PC-3 (cell line): ENCODE data around the gene ADGRL3. TPM values are rescaled to one million over a fixed set of nuclear protein-coding genes. Genes with fewer than 3 reads are reported as not detected.

Experiments used
- ATAC-seq: fragments of 200-7000 bp; cut with Tn5 transposase; 2 replicates; pipeline ENCODE4 v1.9.1; 2020; ENCODE audit warnings: mild to moderate bottlenecking, moderate library complexity
- BruUV-seq: library from RNA; stranded (reverse); fragments of 400-500 nt; replicated peaks from 2 replicates; lab custom pipeline; 2021; lab: Mats Ljungman, UMichigan
- CTCF ChIA-PET: fragments of 300-600 bp; sonication (Branson Sonifier 250); formaldehyde crosslinking; loops from one replicate; lab custom pipeline; 2022; ENCODE audit warnings: antibody characterized with exemption; lab: Charles Lee
- POLR2A ChIA-PET: fragments of 300-600 bp; sonication (Branson Sonifier 250); formaldehyde crosslinking; loops from one replicate; lab custom pipeline; 2022; ENCODE audit warnings: antibody characterized with exemption; ENCODE audit not compliant: unreplicated experiment; lab: Charles Lee
- DNase-seq: peaks from one replicate; pipeline ENCODE4 v3.0.0-alpha.2; 2015
- H2AFZ ChIP-seq: fragments of 300-600 bp; sonication (generic); 2 replicates; pipeline ENCODE4 v1.6.0; 2016; ENCODE audit warnings: antibody characterized with exemption, low read length
- H3F3A ChIP-seq: fragments of 300-600 bp; sonication (generic); one replicate; pipeline ENCODE4 v1.6.0; 2017; ENCODE audit warnings: antibody characterized with exemption, low read length, control low read depth, mild to moderate bottlenecking; ENCODE audit not compliant: unreplicated experiment
- H3K27ac ChIP-seq: fragments of 300-600 bp; sonication (generic); 2 replicates; pipeline ENCODE4 v1.5.1; 2016; ENCODE audit warnings: mild to moderate bottlenecking, low read length
- H3K27me3 ChIP-seq: fragments of 300-600 bp; sonication (generic); 2 replicates; pipeline ENCODE4 v1.6.1; 2016; ENCODE audit warnings: low read length, mixed read lengths
- H3K36me3 ChIP-seq: fragments of 300-600 bp; sonication (generic); 2 replicates; pipeline ENCODE4 v1.6.1; 2016; ENCODE audit warnings: low read depth, mixed run types, low read length, mixed read lengths
- H3K4me1 ChIP-seq: fragments of 300-600 bp; sonication (generic); 2 replicates; pipeline ENCODE4 v1.5.1; 2016; ENCODE audit warnings: low read length; ENCODE audit not compliant: insufficient read depth
- H3K4me2 ChIP-seq: fragments of 300-600 bp; sonication (generic); 2 replicates; pipeline ENCODE4 v1.6.0; 2016; ENCODE audit warnings: low read length
- H3K4me3 ChIP-seq: fragments of 300-600 bp; sonication (generic); 2 replicates; pipeline ENCODE4 v1.5.1; 2016; ENCODE audit warnings: mild to moderate bottlenecking, low read length, mixed read lengths
- H3K79me2 ChIP-seq: fragments of 300-600 bp; sonication (generic); 2 replicates; pipeline ENCODE4 v1.6.1; 2017; ENCODE audit warnings: low read length, mixed read lengths
- H3K9ac ChIP-seq: fragments of 300-600 bp; sonication (generic); 2 replicates; pipeline ENCODE4 v1.6.0; 2016; ENCODE audit warnings: mild to moderate bottlenecking, low read length
- H3K9me2 ChIP-seq: fragments of 300-600 bp; sonication (generic); replicated peaks from 2 replicates; pipeline ENCODE4 v1.6.1; 2016; ENCODE audit warnings: mixed run types, low read length, mixed read lengths
- H3K9me3 ChIP-seq: fragments of 300-600 bp; sonication (generic); 2 replicates; pipeline ENCODE4 v1.6.1; 2016; ENCODE audit warnings: low read length, mixed read lengths
- H4K20me1 ChIP-seq: fragments of 300-600 bp; sonication (generic); 2 replicates; pipeline ENCODE4 v1.6.1; 2016; ENCODE audit warnings: low read length, mixed read lengths
- EZH2 ChIP-seq: fragments of 300-600 bp; sonication (generic); IDR thresholded peaks from one replicate; pipeline ENCODE4 v1.6.1; 2017; ENCODE audit warnings: antibody characterized with exemption, mild to moderate bottlenecking, low read length; ENCODE audit not compliant: unreplicated experiment
- EZH2phosphoT487 ChIP-seq: fragments of 300-600 bp; sonication (generic); IDR thresholded peaks from 2 replicates; pipeline ENCODE4 v1.6.1; 2018; ENCODE audit warnings: mild to moderate bottlenecking, antibody characterized with exemption, low read length, borderline replicate concordance
- intact Hi-C: fragments of 100-400 bp; cut with micrococcal nuclease; formaldehyde crosslinking; loops from 2 replicates; pipeline ENCODE4 v1.9.0; 2023
- total RNA-seq: library from RNA; depleted of rRNA; stranded (reverse); fragments of >200 nt; gene quantifications from 2 replicates; pipeline ENCODE4 v1.2.3, GENCODE V29; 2014
- TF ChIP-seq, protein P1 (sequence below): fragments of 300-600 bp; sonication (generic); conservative IDR thresholded peaks from 2 replicates; pipeline ENCODE4 v1.5.1; 2017; ENCODE audit warnings: antibody characterized with exemption, low read depth, mild to moderate bottlenecking, low read length

Gene ADGRL3
- total RNA-seq, 1 experiment from 2014 or later = 0.66 TPM

DNA sequence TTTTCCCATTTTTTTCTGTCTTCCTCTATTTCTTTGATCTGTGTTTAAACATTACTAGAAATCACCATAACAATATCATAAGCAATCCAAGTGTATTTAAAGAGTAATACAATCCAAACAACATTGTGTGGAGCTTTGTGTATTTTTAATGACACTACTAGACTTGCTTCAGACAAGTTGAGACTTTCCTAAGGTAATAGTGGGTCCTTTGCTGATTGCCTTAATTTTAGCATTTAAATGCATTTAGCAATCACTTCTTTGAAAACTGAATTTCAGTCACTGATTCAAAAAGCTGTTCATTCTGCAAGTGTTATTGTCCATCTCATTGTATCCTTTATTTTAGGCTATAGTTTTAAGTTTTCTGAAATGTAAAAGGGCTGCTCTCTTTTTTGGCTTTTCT, 804.8 kb downstream of the ADGRL3 start:
- no peaks in the 10 kb centered on the region for H3F3A ChIP-seq
- H4K20me1 ChIP-seq = no peaks in the 10 kb centered on the region
- DNase-seq (no peak), ATAC-seq (no peak)
- H3K9me2 ChIP-seq = no peaks in the 10 kb centered on the region
- no peak for TF ChIP-seq EZH2
- TF ChIP-seq, protein P1, sequence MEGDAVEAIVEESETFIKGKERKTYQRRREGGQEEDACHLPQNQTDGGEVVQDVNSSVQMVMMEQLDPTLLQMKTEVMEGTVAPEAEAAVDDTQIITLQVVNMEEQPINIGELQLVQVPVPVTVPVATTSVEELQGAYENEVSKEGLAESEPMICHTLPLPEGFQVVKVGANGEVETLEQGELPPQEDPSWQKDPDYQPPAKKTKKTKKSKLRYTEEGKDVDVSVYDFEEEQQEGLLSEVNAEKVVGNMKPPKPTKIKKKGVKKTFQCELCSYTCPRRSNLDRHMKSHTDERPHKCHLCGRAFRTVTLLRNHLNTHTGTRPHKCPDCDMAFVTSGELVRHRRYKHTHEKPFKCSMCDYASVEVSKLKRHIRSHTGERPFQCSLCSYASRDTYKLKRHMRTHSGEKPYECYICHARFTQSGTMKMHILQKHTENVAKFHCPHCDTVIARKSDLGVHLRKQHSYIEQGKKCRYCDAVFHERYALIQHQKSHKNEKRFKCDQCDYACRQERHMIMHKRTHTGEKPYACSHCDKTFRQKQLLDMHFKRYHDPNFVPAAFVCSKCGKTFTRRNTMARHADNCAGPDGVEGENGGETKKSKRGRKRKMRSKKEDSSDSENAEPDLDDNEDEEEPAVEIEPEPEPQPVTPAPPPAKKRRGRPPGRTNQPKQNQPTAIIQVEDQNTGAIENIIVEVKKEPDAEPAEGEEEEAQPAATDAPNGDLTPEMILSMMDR = no peak
- TF ChIP-seq EZH2phosphoT487 = no peak
- no peaks in the 10 kb centered on the region for H3K27me3 ChIP-seq
- BruUV-seq = no TSS peak
- intact Hi-C loops = no loop called here
- no peak overlapping the region for H3K27ac ChIP-seq
- H2AFZ ChIP-seq = 0 out of 2 replicates have a peak overlapping the region, but pooled peaks have one; percentile 16
- H3K4me3 ChIP-seq = no peak overlapping the region
- H3K4me1 ChIP-seq = no peaks in the 10 kb centered on the region
- H3K4me2 ChIP-seq = no peak overlapping the region
- H3K9ac ChIP-seq = no peak overlapping the region
- H3K79me2 ChIP-seq = no peaks in the 10 kb centered on the region
- CTCF ChIA-PET = no interaction called here
- POLR2A ChIA-PET = no interaction called here
- no peaks in the 10 kb centered on the region for H3K36me3 ChIP-seq
- no peaks in the 10 kb centered on the region for H3K9me3 ChIP-seq

DNA sequence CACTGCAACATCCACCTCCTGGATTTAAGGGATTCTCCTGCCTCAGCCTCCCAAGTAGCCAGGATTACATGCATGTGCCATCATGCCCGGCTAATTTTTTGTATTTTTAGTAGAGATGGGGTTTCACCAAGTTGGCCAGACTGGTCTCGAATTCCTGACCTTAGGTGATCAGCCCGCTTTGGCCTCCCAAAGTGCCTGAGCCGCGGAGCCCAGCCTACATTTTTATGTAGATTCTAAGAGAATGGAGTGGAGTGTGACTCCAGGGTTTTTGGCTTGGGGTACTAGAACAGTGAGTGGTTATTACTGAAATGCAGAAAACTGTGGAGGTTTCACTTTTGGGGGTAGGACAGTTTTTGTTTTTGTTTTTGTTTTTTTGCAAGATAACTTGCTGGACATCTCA, 806.0 kb downstream of the ADGRL3 start:
- H3K4me2 ChIP-seq = no peak overlapping the region
- no peaks in the 10 kb centered on the region for H3F3A ChIP-seq
- no peak overlapping the region for H3K9ac ChIP-seq
- no peaks in the 10 kb centered on the region for H3K9me2 ChIP-seq
- H2AFZ ChIP-seq = no peak overlapping the region
- no peak overlapping the region for H3K4me3 ChIP-seq
- no TSS peak for BruUV-seq
- TF ChIP-seq, protein P1 = no peak
- no peak for TF ChIP-seq EZH2
- no peak for TF ChIP-seq EZH2phosphoT487
- ChIA-PET CTCF (no interaction called here), POLR2A (no interaction called here)
- no peaks in the 10 kb centered on the region for H3K27me3 ChIP-seq
- no peak overlapping the region for H3K27ac ChIP-seq
- DNase-seq = no peak
- intact Hi-C loops = no loop called here
- H3K79me2 ChIP-seq = no peaks in the 10 kb centered on the region
- ATAC-seq = no peak
- H4K20me1 ChIP-seq = no peaks in the 10 kb centered on the region
- H3K9me3 ChIP-seq = no peaks in the 10 kb centered on the region
- no peaks in the 10 kb centered on the region for H3K36me3 ChIP-seq
- no peaks in the 10 kb centered on the region for H3K4me1 ChIP-seq

DNA sequence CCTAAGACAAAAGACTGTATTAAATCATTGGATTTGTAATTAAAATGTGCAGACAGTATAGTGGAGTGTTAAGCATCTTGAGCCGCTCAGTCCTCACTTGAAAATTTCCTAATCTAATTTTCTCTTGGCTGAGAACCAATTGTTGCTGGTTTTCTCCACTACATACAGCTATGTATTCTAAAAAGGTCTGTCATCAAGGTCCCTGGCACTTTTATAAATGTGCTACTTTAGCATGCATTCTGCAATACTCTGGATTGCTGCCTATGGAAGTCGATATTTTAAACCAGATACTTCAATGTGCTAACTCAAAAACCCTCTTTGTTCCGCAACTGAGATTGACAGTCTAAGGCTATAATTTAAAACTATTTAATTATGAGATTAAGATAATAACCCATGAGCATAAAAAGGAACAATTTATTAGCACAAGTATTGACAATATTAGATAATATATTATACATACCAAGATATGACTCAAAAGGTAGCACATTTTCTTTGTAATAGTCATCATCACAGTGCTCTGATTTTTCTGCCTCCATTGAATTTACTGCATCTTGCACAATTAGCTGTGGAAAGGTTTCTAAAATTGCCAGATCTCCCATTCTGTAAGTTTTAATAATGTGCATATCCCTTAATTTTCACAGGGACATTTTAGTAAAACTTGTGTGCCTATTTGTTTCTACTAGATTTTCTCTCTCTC, 815.1 kb downstream of the ADGRL3 start:
- no peaks in the 10 kb centered on the region for H3K36me3 ChIP-seq
- peak; percentile 45 for ATAC-seq
- H3K27me3 ChIP-seq = no peaks in the 10 kb centered on the region
- H3F3A ChIP-seq = no peaks in the 10 kb centered on the region
- no TSS peak for BruUV-seq
- peaks cover 4% of the 10 kb centered on the region; the same call in 1 of the 2 replicates for H3K4me1 ChIP-seq
- no peaks in the 10 kb centered on the region for H3K79me2 ChIP-seq
- no peak overlapping the region for H2AFZ ChIP-seq
- no peaks in the 10 kb centered on the region for H4K20me1 ChIP-seq
- no peak overlapping the region for H3K4me2 ChIP-seq
- CTCF ChIA-PET = no interaction called here
- H3K4me3 ChIP-seq = no peak overlapping the region
- H3K9ac ChIP-seq = no peak overlapping the region
- POLR2A ChIA-PET = no interaction called here
- TF ChIP-seq EZH2 (no peak), EZH2phosphoT487 (no peak)
- TF ChIP-seq, protein P1 = no peak
- no peaks in the 10 kb centered on the region for H3K9me3 ChIP-seq
- intact Hi-C loops = loop anchor here (10.0 kb wide), 1 partner anchor 1720 kb away; no protein-coding TSS in a partner anchor
- DNase-seq = peak; percentile 53
- H3K9me2 ChIP-seq = no peaks in the 10 kb centered on the region
- no peak overlapping the region for H3K27ac ChIP-seq
